HCT116 (cell line): ENCODE data around the gene ITPRIPL1. TPM values are rescaled to one million over a fixed set of nuclear protein-coding genes. Genes with fewer than 3 reads are reported as not detected.

Experiments
- ATAC-seq: fragments of 200-7000 bp; cut with Tn5 transposase; 2 replicates; pipeline ENCODE4 v1.9.1; 2020; ENCODE audit warnings: mild to moderate bottlenecking, moderate library complexity
- BruUV-seq: library from RNA; stranded (reverse); fragments of 400-500 nt; replicated peaks from 2 replicates; lab custom pipeline; 2021; lab: Mats Ljungman, UMichigan
- CTCF ChIA-PET: fragments of 300-600 bp; sonication (Branson Sonifier 250); formaldehyde crosslinking; loops from one replicate; lab custom pipeline; 2021; ENCODE audit warnings: antibody characterized with exemption; lab: Charles Lee
- POLR2A ChIA-PET: fragments of 300-600, 350-600 bp; sonication (Branson Sonifier 250); formaldehyde crosslinking; loops from one replicate; lab custom pipeline; 2021; ENCODE audit warnings: antibody characterized with exemption; lab: Charles Lee
- RAD21 ChIA-PET, 2 experiments: fragments of 300-600 bp; sonication (Branson Sonifier 250); formaldehyde crosslinking; loops; one replicate each; lab custom pipeline; 2023; ENCODE audit warnings: low total read pairs in 2 of 2; ENCODE audit not compliant: uncharacterized antibody in 2 of 2, unreplicated experiment in 2 of 2, low non-redundant PET in 1 of 2; lab: Charles Lee
- DNase-seq: peaks from one replicate; pipeline ENCODE4 v3.0.0-alpha.2; 2010; ENCODE audit warnings: low read depth, low spot score
- H2AFZ ChIP-seq: fragments of 200-600 bp; shearing (Covaris generic), sonication (generic); 2 replicates; pipeline ENCODE4 v1.6.1; 2017; ENCODE audit warnings: low read depth, mixed run types, mixed read lengths, antibody characterized with exemption, low read length; ENCODE audit not compliant: poor library complexity, severe bottlenecking
- H3K27ac ChIP-seq: 2 replicates; pipeline ENCODE4 v1.5.1; 2012; ENCODE audit warnings: low read depth, low read length
- H3K27me3 ChIP-seq: fragments of 200-600 bp; sonication (generic); 2 replicates; pipeline ENCODE4 v1.6.1; 2016; ENCODE audit warnings: mixed run types, low read length, mixed read lengths; ENCODE audit not compliant: insufficient read depth
- H3K36me3 ChIP-seq, 2 experiments: fragments of 200-500 bp in 1 of 2; fragments of 200-600 bp in 1 of 2; sonication (Bioruptor generic) in 1 of 2; sonication (generic) in 1 of 2; 2 replicates each; pipeline versions ENCODE4 v1.5.1 to v1.6.1; 2014 to 2016; ENCODE audit warnings: low read length in 2 of 2, inconsistent platforms in 1 of 2, mixed read lengths in 1 of 2, mixed run types in 1 of 2; ENCODE audit not compliant: insufficient read depth in 2 of 2, control insufficient read depth in 1 of 2
- H3K4me1 ChIP-seq, 2 experiments: fragments of 200-600 bp in 1 of 2; sonication (generic) in 1 of 2; 2 replicates each; pipeline versions ENCODE4 v1.5.1 to v1.6.1; 2012 to 2017; ENCODE audit warnings: low read length in 2 of 2, inconsistent platforms in 1 of 2, mild to moderate bottlenecking in 1 of 2, mixed read lengths in 1 of 2, mixed run types in 1 of 2, moderate library complexity in 1 of 2; ENCODE audit not compliant: insufficient read depth in 2 of 2, control insufficient read depth in 1 of 2
- H3K4me2 ChIP-seq: fragments of 200-600 bp; sonication (generic); 2 replicates; pipeline ENCODE4 v1.6.1; 2017; ENCODE audit warnings: mixed run types, low read length, mixed read lengths
- H3K4me3 ChIP-seq, 2 experiments: fragments of 200-600 bp in 1 of 2; sonication (generic) in 1 of 2; replicated peaks in 1 of 2; 2 replicates each; pipeline ENCODE4 v1.5.1; 2011 to 2016; ENCODE audit warnings: low read length in 2 of 2, control low read depth in 1 of 2, low read depth in 1 of 2, mild to moderate bottlenecking in 1 of 2, mixed read lengths in 1 of 2, mixed run types in 1 of 2
- H3K79me2 ChIP-seq: fragments of 200-600 bp; sonication (generic); 2 replicates; pipeline ENCODE4 v1.6.1; 2017; ENCODE audit warnings: mild to moderate bottlenecking, mixed run types, low read length, moderate library complexity, mixed read lengths; ENCODE audit not compliant: insufficient read depth
- H3K9ac ChIP-seq: fragments of 200-600 bp; sonication (generic); 2 replicates; pipeline ENCODE4 v1.6.1; 2016; ENCODE audit warnings: low read length, mixed read lengths
- H3K9me2 ChIP-seq: fragments of 200-600 bp; sonication (generic), shearing (Covaris generic); 2 replicates; pipeline ENCODE4 v1.6.1; 2017; ENCODE audit warnings: mixed run types, mild to moderate bottlenecking, moderate library complexity; ENCODE audit not compliant: insufficient read depth
- H3K9me3 ChIP-seq, 2 experiments: fragments of 200-500 bp in 1 of 2; fragments of 200-600 bp in 1 of 2; sonication (Bioruptor generic) in 1 of 2; sonication (generic) in 1 of 2; 2 replicates each; pipeline ENCODE4 v1.6.1; 2014 to 2017; ENCODE audit warnings: low read length in 2 of 2, mixed read lengths in 2 of 2, inconsistent platforms in 1 of 2, low read depth in 1 of 2, mild to moderate bottlenecking in 1 of 2, mixed run types in 1 of 2, moderate library complexity in 1 of 2; ENCODE audit not compliant: control insufficient read depth in 1 of 2, insufficient read depth in 1 of 2
- H4K20me1 ChIP-seq: fragments of 200-600 bp; sonication (generic), shearing (Covaris generic); 2 replicates; pipeline ENCODE4 v1.6.1; 2017; ENCODE audit warnings: mixed run types, mild to moderate bottlenecking, moderate library complexity; ENCODE audit not compliant: insufficient read depth
- CBX3 ChIP-seq: IDR thresholded peaks from 2 replicates; pipeline ENCODE4 v1.6.1; 2012; ENCODE audit warnings: low read depth
- CEBPB ChIP-seq: IDR thresholded peaks from 2 replicates; pipeline ENCODE4 v1.6.1; 2012; ENCODE audit warnings: low read depth
- ELF1 ChIP-seq: IDR thresholded peaks from 2 replicates; pipeline ENCODE4 v1.6.1; 2012; ENCODE audit warnings: low read depth, borderline replicate concordance
- EZH2 ChIP-seq: fragments of 200-600 bp; sonication (generic); IDR thresholded peaks from 2 replicates; pipeline ENCODE4 v1.6.1; 2017; ENCODE audit warnings: antibody characterized with exemption, mixed run types
- JUND ChIP-seq: IDR thresholded peaks from 2 replicates; pipeline ENCODE4 v1.6.1; 2012
- POLR2A ChIP-seq: IDR thresholded peaks from 2 replicates; pipeline ENCODE4 v1.7.0; 2011; ENCODE audit warnings: borderline replicate concordance; ENCODE audit not compliant: insufficient read depth, insufficient read length; ENCODE audit errors: extremely low read depth
- RAD21 ChIP-seq: IDR thresholded peaks from 2 replicates; pipeline ENCODE4 v1.6.1; 2012; ENCODE audit warnings: low read depth, mild to moderate bottlenecking
- SIN3A ChIP-seq: IDR thresholded peaks from 2 replicates; pipeline ENCODE4 v1.6.1; 2012; ENCODE audit warnings: low read depth
- SP1 ChIP-seq: IDR thresholded peaks from 2 replicates; pipeline ENCODE4 v1.6.1; 2012; ENCODE audit warnings: low read depth
- SRF ChIP-seq: IDR thresholded peaks from 2 replicates; pipeline ENCODE4 v1.6.1; 2012; ENCODE audit warnings: low read depth
- TCF7L2 ChIP-seq: IDR thresholded peaks from 2 replicates; pipeline ENCODE4 v1.7.0; 2011; ENCODE audit warnings: borderline replicate concordance, inconsistent platforms; ENCODE audit not compliant: insufficient read depth, insufficient read length; ENCODE audit errors: extremely low read depth
- YY1 ChIP-seq: IDR thresholded peaks from 2 replicates; pipeline ENCODE4 v1.6.1; 2011; ENCODE audit warnings: low read length, low read depth, moderate library complexity, mild to moderate bottlenecking; ENCODE audit not compliant: insufficient replicate concordance; ENCODE audit errors: extremely low read depth
- ZFX ChIP-seq: fragments of 450-650 bp; IDR thresholded peaks from 2 replicates; pipeline ENCODE4 v1.6.1; 2017
- ZNF274 ChIP-seq: fragments of 200-500 bp; sonication (Bioruptor generic); IDR thresholded peaks from 2 replicates; pipeline ENCODE4 v1.6.1; 2014; ENCODE audit warnings: mild to moderate bottlenecking, low read depth, low read length, inconsistent platforms
- intact Hi-C: fragments of 100-400 bp; cut with micrococcal nuclease; formaldehyde crosslinking; loops from 2 replicates; pipeline ENCODE4 v1.10.0; 2022
- total RNA-seq: library from RNA; stranded (reverse); gene quantifications from one replicate; pipeline ENCODE4 v1.2.1, GENCODE V29; 2021; ENCODE audit not compliant: unreplicated experiment
- TF ChIP-seq, protein P1 (sequence below): IDR thresholded peaks from 2 replicates; pipeline ENCODE4 v1.6.1; 2011; ENCODE audit warnings: mild to moderate bottlenecking, low read length, moderate library complexity; ENCODE audit not compliant: insufficient replicate concordance; ENCODE audit errors: extremely low read depth
- TF ChIP-seq, protein P2 (sequence below): IDR thresholded peaks from 2 replicates; pipeline ENCODE4 v1.6.1; 2012

ITPRIPL1 gene
- total RNA-seq, 1 experiment from 2014 or later: 12.4 TPM

GRCh38 chr2:96329874-96330273 lies 4.8 kb downstream of the ITPRIPL1 start:
- POLR2A ChIA-PET: no interaction called here
- H3K4me2 ChIP-seq: no peak overlapping the region

More at GRCh38 chr2:96329874-96330273, 4.8 kb downstream of the ITPRIPL1 start:
- Histone ChIP-seq H4K20me1 (no peaks in the 10 kb centered on the region), H3K79me2 (peaks cover 28% of the 10 kb centered on the region), H3K9me2 (no peaks in the 10 kb centered on the region), H3K4me1 (peaks cover 4 to 22% of the 10 kb centered on the region in 2 experiments; a peak in 3 of 4 replicates), H3K27ac (no peak overlapping the region), H2AFZ (no peak overlapping the region), H3K27me3 (no peaks in the 10 kb centered on the region), H3K9ac (no peak overlapping the region), H3K9me3 (no peaks in the 10 kb centered on the region), H3K36me3 (peaks cover 3 to 23% of the 10 kb centered on the region in 2 experiments; a peak in 2 of 4 replicates), H3K4me3 (no peak overlapping the region)
- ChIA-PET RAD21 (no interaction called here), CTCF (no interaction called here)
- no TSS peak for BruUV-seq
- no peak for DNase-seq
- intact Hi-C loops: no loop called here
- TF ChIP-seq ZFX (no peak), JUND (no peak), CBX3 (no peak), RAD21 (no peak), ZNF274 (no peak), POLR2A (no peak), SP1 (no peak), SRF (no peak), SIN3A (no peak), CEBPB (no peak), EZH2 (no peak), ELF1 (no peak), TCF7L2 (no peak), YY1 (no peak)
- TF ChIP-seq, protein P1, sequence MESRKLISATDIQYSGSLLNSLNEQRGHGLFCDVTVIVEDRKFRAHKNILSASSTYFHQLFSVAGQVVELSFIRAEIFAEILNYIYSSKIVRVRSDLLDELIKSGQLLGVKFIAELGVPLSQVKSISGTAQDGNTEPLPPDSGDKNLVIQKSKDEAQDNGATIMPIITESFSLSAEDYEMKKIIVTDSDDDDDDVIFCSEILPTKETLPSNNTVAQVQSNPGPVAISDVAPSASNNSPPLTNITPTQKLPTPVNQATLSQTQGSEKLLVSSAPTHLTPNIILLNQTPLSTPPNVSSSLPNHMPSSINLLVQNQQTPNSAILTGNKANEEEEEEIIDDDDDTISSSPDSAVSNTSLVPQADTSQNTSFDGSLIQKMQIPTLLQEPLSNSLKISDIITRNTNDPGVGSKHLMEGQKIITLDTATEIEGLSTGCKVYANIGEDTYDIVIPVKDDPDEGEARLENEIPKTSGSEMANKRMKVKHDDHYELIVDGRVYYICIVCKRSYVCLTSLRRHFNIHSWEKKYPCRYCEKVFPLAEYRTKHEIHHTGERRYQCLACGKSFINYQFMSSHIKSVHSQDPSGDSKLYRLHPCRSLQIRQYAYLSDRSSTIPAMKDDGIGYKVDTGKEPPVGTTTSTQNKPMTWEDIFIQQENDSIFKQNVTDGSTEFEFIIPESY: no peak
- TF ChIP-seq, protein P2, sequence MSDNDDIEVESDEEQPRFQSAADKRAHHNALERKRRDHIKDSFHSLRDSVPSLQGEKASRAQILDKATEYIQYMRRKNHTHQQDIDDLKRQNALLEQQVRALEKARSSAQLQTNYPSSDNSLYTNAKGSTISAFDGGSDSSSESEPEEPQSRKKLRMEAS: no peak
- ATAC-seq: no peak
